HCT116 (cell line): ENCODE results near the gene ARRDC3. TPM values are rescaled to one million over a fixed set of nuclear protein-coding genes. Genes with fewer than 3 reads are reported as not detected.
A peak's percentile ranks its signal among the peaks of the same experiment; 100 is the strongest.

Source experiments
- ATAC-seq: fragments of 200-7000 bp; cut with Tn5 transposase; 2 replicates; pipeline ENCODE4 v1.9.1; 2020; ENCODE audit warnings: mild to moderate bottlenecking, moderate library complexity
- Bru-seq: library from RNA; stranded (reverse); fragments of 400-500 nt; gene quantifications from one replicate; lab custom pipeline; 2021; lab: Mats Ljungman, UMichigan
- BruChase-seq, 2 experiments: library from RNA; stranded (reverse); fragments of 400-500 nt; gene quantifications; one replicate each; lab custom pipeline; 2021; lab: Mats Ljungman, UMichigan
- BruUV-seq: library from RNA; stranded (reverse); fragments of 400-500 nt; replicated peaks from 2 replicates; lab custom pipeline; 2021; lab: Mats Ljungman, UMichigan
- CTCF ChIA-PET: fragments of 300-600 bp; sonication (Branson Sonifier 250); formaldehyde crosslinking; loops from one replicate; lab custom pipeline; 2021; ENCODE audit warnings: antibody characterized with exemption; lab: Charles Lee
- POLR2A ChIA-PET: fragments of 300-600, 350-600 bp; sonication (Branson Sonifier 250); formaldehyde crosslinking; loops from one replicate; lab custom pipeline; 2021; ENCODE audit warnings: antibody characterized with exemption; lab: Charles Lee
- RAD21 ChIA-PET, 2 experiments: fragments of 300-600 bp; sonication (Branson Sonifier 250); formaldehyde crosslinking; loops; one replicate each; lab custom pipeline; 2023; ENCODE audit warnings: low total read pairs in 2 of 2; ENCODE audit not compliant: uncharacterized antibody in 2 of 2, unreplicated experiment in 2 of 2, low non-redundant PET in 1 of 2; lab: Charles Lee
- DNase-seq: peaks from one replicate; pipeline ENCODE4 v3.0.0-alpha.2; 2010; ENCODE audit warnings: low read depth, low spot score
- H2AFZ ChIP-seq: fragments of 200-600 bp; shearing (Covaris generic), sonication (generic); 2 replicates; pipeline ENCODE4 v1.6.1; 2017; ENCODE audit warnings: low read depth, mixed run types, mixed read lengths, antibody characterized with exemption, low read length; ENCODE audit not compliant: poor library complexity, severe bottlenecking
- H3K27ac ChIP-seq: 2 replicates; pipeline ENCODE4 v1.5.1; 2012; ENCODE audit warnings: low read depth, low read length
- H3K27me3 ChIP-seq: fragments of 200-600 bp; sonication (generic); 2 replicates; pipeline ENCODE4 v1.6.1; 2016; ENCODE audit warnings: mixed run types, low read length, mixed read lengths; ENCODE audit not compliant: insufficient read depth
- H3K36me3 ChIP-seq, 2 experiments: fragments of 200-500 bp in 1 of 2; fragments of 200-600 bp in 1 of 2; sonication (Bioruptor generic) in 1 of 2; sonication (generic) in 1 of 2; 2 replicates each; pipeline versions ENCODE4 v1.5.1 to v1.6.1; 2014 to 2016; ENCODE audit warnings: low read length in 2 of 2, inconsistent platforms in 1 of 2, mixed read lengths in 1 of 2, mixed run types in 1 of 2; ENCODE audit not compliant: insufficient read depth in 2 of 2, control insufficient read depth in 1 of 2
- H3K4me1 ChIP-seq, 2 experiments: fragments of 200-600 bp in 1 of 2; sonication (generic) in 1 of 2; 2 replicates each; pipeline versions ENCODE4 v1.5.1 to v1.6.1; 2012 to 2017; ENCODE audit warnings: low read length in 2 of 2, inconsistent platforms in 1 of 2, mild to moderate bottlenecking in 1 of 2, mixed read lengths in 1 of 2, mixed run types in 1 of 2, moderate library complexity in 1 of 2; ENCODE audit not compliant: insufficient read depth in 2 of 2, control insufficient read depth in 1 of 2
- H3K4me2 ChIP-seq: fragments of 200-600 bp; sonication (generic); 2 replicates; pipeline ENCODE4 v1.6.1; 2017; ENCODE audit warnings: mixed run types, low read length, mixed read lengths
- H3K4me3 ChIP-seq, 2 experiments: fragments of 200-600 bp in 1 of 2; sonication (generic) in 1 of 2; replicated peaks in 1 of 2; 2 replicates each; pipeline ENCODE4 v1.5.1; 2011 to 2016; ENCODE audit warnings: low read length in 2 of 2, control low read depth in 1 of 2, low read depth in 1 of 2, mild to moderate bottlenecking in 1 of 2, mixed read lengths in 1 of 2, mixed run types in 1 of 2
- H3K79me2 ChIP-seq: fragments of 200-600 bp; sonication (generic); 2 replicates; pipeline ENCODE4 v1.6.1; 2017; ENCODE audit warnings: mild to moderate bottlenecking, mixed run types, low read length, moderate library complexity, mixed read lengths; ENCODE audit not compliant: insufficient read depth
- H3K9ac ChIP-seq: fragments of 200-600 bp; sonication (generic); 2 replicates; pipeline ENCODE4 v1.6.1; 2016; ENCODE audit warnings: low read length, mixed read lengths
- H3K9me2 ChIP-seq: fragments of 200-600 bp; sonication (generic), shearing (Covaris generic); 2 replicates; pipeline ENCODE4 v1.6.1; 2017; ENCODE audit warnings: mixed run types, mild to moderate bottlenecking, moderate library complexity; ENCODE audit not compliant: insufficient read depth
- H3K9me3 ChIP-seq, 2 experiments: fragments of 200-500 bp in 1 of 2; fragments of 200-600 bp in 1 of 2; sonication (Bioruptor generic) in 1 of 2; sonication (generic) in 1 of 2; 2 replicates each; pipeline ENCODE4 v1.6.1; 2014 to 2017; ENCODE audit warnings: low read length in 2 of 2, mixed read lengths in 2 of 2, inconsistent platforms in 1 of 2, low read depth in 1 of 2, mild to moderate bottlenecking in 1 of 2, mixed run types in 1 of 2, moderate library complexity in 1 of 2; ENCODE audit not compliant: control insufficient read depth in 1 of 2, insufficient read depth in 1 of 2
- H4K20me1 ChIP-seq: fragments of 200-600 bp; sonication (generic), shearing (Covaris generic); 2 replicates; pipeline ENCODE4 v1.6.1; 2017; ENCODE audit warnings: mixed run types, mild to moderate bottlenecking, moderate library complexity; ENCODE audit not compliant: insufficient read depth
- ATF3 ChIP-seq: IDR thresholded peaks from 2 replicates; pipeline ENCODE4 v1.6.1; 2012
- EGR1 ChIP-seq: IDR thresholded peaks from 2 replicates; pipeline ENCODE4 v1.6.1; 2012; ENCODE audit warnings: low read depth
- EZH2 ChIP-seq: fragments of 200-600 bp; sonication (generic); IDR thresholded peaks from 2 replicates; pipeline ENCODE4 v1.6.1; 2017; ENCODE audit warnings: antibody characterized with exemption, mixed run types
- EZH2phosphoT487 ChIP-seq: fragments of 200-600 bp; IDR thresholded peaks from 2 replicates; pipeline ENCODE4 v1.6.1; 2018; ENCODE audit warnings: antibody characterized with exemption, borderline replicate concordance
- MAX ChIP-seq: IDR thresholded peaks from 2 replicates; pipeline ENCODE4 v1.6.1; 2012
- RAD21 ChIP-seq: IDR thresholded peaks from 2 replicates; pipeline ENCODE4 v1.6.1; 2012; ENCODE audit warnings: low read depth, mild to moderate bottlenecking
- SIN3A ChIP-seq: IDR thresholded peaks from 2 replicates; pipeline ENCODE4 v1.6.1; 2012; ENCODE audit warnings: low read depth
- SRF ChIP-seq: IDR thresholded peaks from 2 replicates; pipeline ENCODE4 v1.6.1; 2012; ENCODE audit warnings: low read depth
- YY1 ChIP-seq: IDR thresholded peaks from 2 replicates; pipeline ENCODE4 v1.6.1; 2011; ENCODE audit warnings: low read length, low read depth, moderate library complexity, mild to moderate bottlenecking; ENCODE audit not compliant: insufficient replicate concordance; ENCODE audit errors: extremely low read depth
- ZBTB33 ChIP-seq: IDR thresholded peaks from 2 replicates; pipeline ENCODE4 v1.6.1; 2011; ENCODE audit warnings: mild to moderate bottlenecking, low read length, moderate library complexity; ENCODE audit not compliant: insufficient replicate concordance; ENCODE audit errors: extremely low read depth
- ZFX ChIP-seq: fragments of 450-650 bp; IDR thresholded peaks from 2 replicates; pipeline ENCODE4 v1.6.1; 2017
- ZNF274 ChIP-seq: fragments of 200-500 bp; sonication (Bioruptor generic); IDR thresholded peaks from 2 replicates; pipeline ENCODE4 v1.6.1; 2014; ENCODE audit warnings: mild to moderate bottlenecking, low read depth, low read length, inconsistent platforms
- intact Hi-C: fragments of 100-400 bp; cut with micrococcal nuclease; formaldehyde crosslinking; loops from 2 replicates; pipeline ENCODE4 v1.10.0; 2022
- long read RNA-seq: library from polyadenylated mRNA; unstranded; transcript quantifications from one replicate; pipeline ENCODE4 v2.0.0, GENCODE V29; 2021; ENCODE audit not compliant: unreplicated experiment
- polyA plus RNA-seq: library from polyadenylated mRNA; unstranded; fragments of >200 nt; gene quantifications from 2 replicates; pipeline ENCODE4 v1.2.1, GENCODE V29; 2012; ENCODE audit warnings: missing spikeins
- total RNA-seq: library from RNA; stranded (reverse); gene quantifications from one replicate; pipeline ENCODE4 v1.2.1, GENCODE V29; 2021; ENCODE audit not compliant: unreplicated experiment
- TF ChIP-seq, protein P1 (sequence below), 3 experiments: fragments of 200-600 bp in 1 of 3; sonication (generic) in 1 of 3; IDR thresholded peaks in 2 of 3; conservative IDR thresholded peaks in 1 of 3; 2 replicates each; pipeline ENCODE4 v1.5.1; 2012 to 2017; ENCODE audit warnings: low read depth in 2 of 3, low read length in 2 of 3, antibody characterized with exemption in 1 of 3, borderline replicate concordance in 1 of 3, control low read depth in 1 of 3, mild to moderate bottlenecking in 1 of 3, mixed read lengths in 1 of 3, mixed run types in 1 of 3, moderate library complexity in 1 of 3; ENCODE audit not compliant: insufficient read depth in 1 of 3
- TF ChIP-seq, protein P2 (sequence below): IDR thresholded peaks from 2 replicates; pipeline ENCODE4 v1.6.1; 2012; ENCODE audit warnings: low read depth

Gene ARRDC3
- total RNA-seq, result 41.5 TPM
- polyA plus RNA-seq, result 28.2 and 43.1 TPM in 2 replicates
- Bru-seq, nascent RNA, result percentile 97 among the genes with signal in this experiment
- BruChase-seq, experiment 1, labeled RNA remaining after a 6-hour chase, result percentile 71 among the genes with signal in this experiment
- percentile 78 among the genes with signal in this experiment for BruChase-seq, experiment 2, labeled RNA remaining after a 2-hour chase
- long read RNA-seq, full-length matches to known transcripts, result 81 of 102 reads
- long read RNA-seq, partial matches to known transcripts, result 5 of 102 reads
- long read RNA-seq, other reads (novel, unspliced or antisense), result 16 of 102 reads

GRCh38 chr5:91383027-91383955 is at the start of gene ARRDC3:
Gene ARRDC3, minus strand, starts transcription at chr5:91383317. Its CDS starts 225 bp downstream, at chr5:91383092.
- ATAC-seq, result peak; percentile 66
- TSS peak; percentile 14 for BruUV-seq
- TF ChIP-seq ZBTB33 (no peak), SIN3A (peak; percentile 92), EGR1 (no peak), SRF (no peak; the same call in 1 of the 2 replicates), RAD21 (peak; percentile 22), ATF3 (no peak), YY1 (peak; percentile 46), EZH2phosphoT487 (no peak), ZNF274 (no peak), ZFX (no peak), MAX (peak; percentile 76), EZH2 (no peak)
- TF ChIP-seq, protein P1, sequence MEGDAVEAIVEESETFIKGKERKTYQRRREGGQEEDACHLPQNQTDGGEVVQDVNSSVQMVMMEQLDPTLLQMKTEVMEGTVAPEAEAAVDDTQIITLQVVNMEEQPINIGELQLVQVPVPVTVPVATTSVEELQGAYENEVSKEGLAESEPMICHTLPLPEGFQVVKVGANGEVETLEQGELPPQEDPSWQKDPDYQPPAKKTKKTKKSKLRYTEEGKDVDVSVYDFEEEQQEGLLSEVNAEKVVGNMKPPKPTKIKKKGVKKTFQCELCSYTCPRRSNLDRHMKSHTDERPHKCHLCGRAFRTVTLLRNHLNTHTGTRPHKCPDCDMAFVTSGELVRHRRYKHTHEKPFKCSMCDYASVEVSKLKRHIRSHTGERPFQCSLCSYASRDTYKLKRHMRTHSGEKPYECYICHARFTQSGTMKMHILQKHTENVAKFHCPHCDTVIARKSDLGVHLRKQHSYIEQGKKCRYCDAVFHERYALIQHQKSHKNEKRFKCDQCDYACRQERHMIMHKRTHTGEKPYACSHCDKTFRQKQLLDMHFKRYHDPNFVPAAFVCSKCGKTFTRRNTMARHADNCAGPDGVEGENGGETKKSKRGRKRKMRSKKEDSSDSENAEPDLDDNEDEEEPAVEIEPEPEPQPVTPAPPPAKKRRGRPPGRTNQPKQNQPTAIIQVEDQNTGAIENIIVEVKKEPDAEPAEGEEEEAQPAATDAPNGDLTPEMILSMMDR (IDR thresholded peaks at IDR 0.05 in 2 of 3, conservative IDR thresholded peaks at IDR 0.05 in 1 of 3; ENCODE audit: borderline replicate concordance in 1 of 3, insufficient read depth in 1 of 3, low read depth in 2 of 3, low read length in 2 of 3), result no peak
- TF ChIP-seq, protein P2, sequence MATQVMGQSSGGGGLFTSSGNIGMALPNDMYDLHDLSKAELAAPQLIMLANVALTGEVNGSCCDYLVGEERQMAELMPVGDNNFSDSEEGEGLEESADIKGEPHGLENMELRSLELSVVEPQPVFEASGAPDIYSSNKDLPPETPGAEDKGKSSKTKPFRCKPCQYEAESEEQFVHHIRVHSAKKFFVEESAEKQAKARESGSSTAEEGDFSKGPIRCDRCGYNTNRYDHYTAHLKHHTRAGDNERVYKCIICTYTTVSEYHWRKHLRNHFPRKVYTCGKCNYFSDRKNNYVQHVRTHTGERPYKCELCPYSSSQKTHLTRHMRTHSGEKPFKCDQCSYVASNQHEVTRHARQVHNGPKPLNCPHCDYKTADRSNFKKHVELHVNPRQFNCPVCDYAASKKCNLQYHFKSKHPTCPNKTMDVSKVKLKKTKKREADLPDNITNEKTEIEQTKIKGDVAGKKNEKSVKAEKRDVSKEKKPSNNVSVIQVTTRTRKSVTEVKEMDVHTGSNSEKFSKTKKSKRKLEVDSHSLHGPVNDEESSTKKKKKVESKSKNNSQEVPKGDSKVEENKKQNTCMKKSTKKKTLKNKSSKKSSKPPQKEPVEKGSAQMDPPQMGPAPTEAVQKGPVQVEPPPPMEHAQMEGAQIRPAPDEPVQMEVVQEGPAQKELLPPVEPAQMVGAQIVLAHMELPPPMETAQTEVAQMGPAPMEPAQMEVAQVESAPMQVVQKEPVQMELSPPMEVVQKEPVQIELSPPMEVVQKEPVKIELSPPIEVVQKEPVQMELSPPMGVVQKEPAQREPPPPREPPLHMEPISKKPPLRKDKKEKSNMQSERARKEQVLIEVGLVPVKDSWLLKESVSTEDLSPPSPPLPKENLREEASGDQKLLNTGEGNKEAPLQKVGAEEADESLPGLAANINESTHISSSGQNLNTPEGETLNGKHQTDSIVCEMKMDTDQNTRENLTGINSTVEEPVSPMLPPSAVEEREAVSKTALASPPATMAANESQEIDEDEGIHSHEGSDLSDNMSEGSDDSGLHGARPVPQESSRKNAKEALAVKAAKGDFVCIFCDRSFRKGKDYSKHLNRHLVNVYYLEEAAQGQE, result no peak

More at GRCh38 chr5:91383027-91383955, at the start of gene ARRDC3:
- Histone ChIP-seq H3K4me3 (peak within 1 kb of the TSS; percentile 77 to 78), H4K20me1 (no peaks in the 10 kb centered on the region), H3K4me1 (peaks cover 14 to 25% of the 10 kb centered on the region in 2 experiments), H3K36me3 (peaks cover 1 to 5% of the 10 kb centered on the region in 2 experiments; a peak in 2 of 4 replicates), H3K27me3 (no peaks in the 10 kb centered on the region), H3K9ac (peak within 1 kb of the TSS; percentile 89), H3K4me2 (peak within 1 kb of the TSS; percentile 82), H2AFZ (no peak within 1 kb of the TSS), H3K27ac (peak within 1 kb of the TSS; percentile 93), H3K79me2 (peaks cover 45% of the 10 kb centered on the region), H3K9me3 (no peaks in the 10 kb centered on the region), H3K9me2 (no peaks in the 10 kb centered on the region)
- intact Hi-C loops, result loop anchor here (1.0 to 10.0 kb wide), 4 partner anchors 68 to 518 kb away; no protein-coding TSS in a partner anchor
- ChIA-PET CTCF (interaction anchor here (0.6 to 5.3 kb wide), 10 partner anchors 36 to 1769 kb away, joined by 3 to 111 read pairs (median 9); no protein-coding TSS in a partner anchor), RAD21 (interaction anchor here (0.6 to 1.9 kb wide), 9 partner anchors 36 to 164 kb away, joined by 3 to 15 read pairs (median 4); no protein-coding TSS in a partner anchor), POLR2A (interaction anchor here (0.7 to 2.0 kb wide), 45 partner anchors 12 to 521 kb away, joined by 3 to 16 read pairs (median 5); no protein-coding TSS in a partner anchor)
- DNase-seq, result peak; percentile 88
